Mesothelial cell of epicardium (in vitro differentiated cells): ENCODE measurements around the gene PHACTR2. TPM values are rescaled to one million over a fixed set of nuclear protein-coding genes. Genes with fewer than 3 reads are reported as not detected.
"Not testable (repeated sequence)": the region's sequence is repeated elsewhere in the genome, so short reads cannot be mapped to it uniquely, and the experiment has no call there.

ENCODE experiments used
- DNase-seq, 2 experiments: peaks; one replicate each; pipeline ENCODE4 v3.0.0; 2021; ENCODE audit warnings: low spot score in 2 of 2; ENCODE audit not compliant: unreplicated experiment in 2 of 2
- H3K27ac Mint-ChIP-seq: 2 replicates; pipeline ENCODE4 v1.8.0; 2021; ENCODE audit warnings: mixed read lengths
- H3K27me3 Mint-ChIP-seq: 2 replicates; pipeline ENCODE4 v1.8.0; 2021; ENCODE audit warnings: low read depth, mixed read lengths
- H3K36me3 Mint-ChIP-seq: 2 replicates; pipeline ENCODE4 v1.8.0; 2021; ENCODE audit warnings: mixed read lengths
- H3K4me1 Mint-ChIP-seq: 2 replicates; pipeline ENCODE4 v1.8.0; 2021; ENCODE audit warnings: mixed read lengths
- H3K4me3 Mint-ChIP-seq: 2 replicates; pipeline ENCODE4 v1.8.0; 2021; ENCODE audit warnings: mild to moderate bottlenecking, moderate library complexity, mixed read lengths
- H3K9me3 Mint-ChIP-seq: 2 replicates; pipeline ENCODE4 v1.8.0; 2021; ENCODE audit warnings: mixed read lengths
- CTCF ChIP-seq: fragments of 200-600 bp; sonication (generic); IDR thresholded peaks from one replicate; pipeline ENCODE4 v1.5.0; 2021; ENCODE audit warnings: antibody characterized with exemption; ENCODE audit not compliant: unreplicated experiment
- total RNA-seq: library from RNA; stranded (reverse); gene quantifications from 3 replicates; pipeline ENCODE4 v1.2.1, GENCODE V29; 2021

The PHACTR2 gene
- total RNA-seq, 1 donor from 2014 or later, result 124 TPM

- H3K4me3 Mint-ChIP-seq, result no peak overlapping the region
- TF ChIP-seq CTCF, result no peak
- no peaks in the 10 kb centered on the region for H3K27me3 Mint-ChIP-seq
- H3K9me3 Mint-ChIP-seq, result peaks cover 26% of the 10 kb centered on the region
- peaks cover 2% of the 10 kb centered on the region for H3K4me1 Mint-ChIP-seq
- DNase-seq, result no peak
- H3K36me3 Mint-ChIP-seq, result peaks cover 13% of the 10 kb centered on the region
- H3K27ac Mint-ChIP-seq, result no peak overlapping the region
Measured at GRCh38 chr6:143655541-143655940, 22.2 kb upstream of the PHACTR2 start.

GRCh38 chr6:143656026-143656425 lies 21.7 kb upstream of the PHACTR2 start:
- DNase-seq, result no peak
- peaks cover 15% of the 10 kb centered on the region for H3K36me3 Mint-ChIP-seq
- H3K4me3 Mint-ChIP-seq, result no peak overlapping the region
- no peak overlapping the region for H3K27ac Mint-ChIP-seq
- no peaks in the 10 kb centered on the region for H3K27me3 Mint-ChIP-seq
- peaks cover 26% of the 10 kb centered on the region for H3K9me3 Mint-ChIP-seq
- peaks cover 2% of the 10 kb centered on the region for H3K4me1 Mint-ChIP-seq
- TF ChIP-seq CTCF, result no peak

DNA sequence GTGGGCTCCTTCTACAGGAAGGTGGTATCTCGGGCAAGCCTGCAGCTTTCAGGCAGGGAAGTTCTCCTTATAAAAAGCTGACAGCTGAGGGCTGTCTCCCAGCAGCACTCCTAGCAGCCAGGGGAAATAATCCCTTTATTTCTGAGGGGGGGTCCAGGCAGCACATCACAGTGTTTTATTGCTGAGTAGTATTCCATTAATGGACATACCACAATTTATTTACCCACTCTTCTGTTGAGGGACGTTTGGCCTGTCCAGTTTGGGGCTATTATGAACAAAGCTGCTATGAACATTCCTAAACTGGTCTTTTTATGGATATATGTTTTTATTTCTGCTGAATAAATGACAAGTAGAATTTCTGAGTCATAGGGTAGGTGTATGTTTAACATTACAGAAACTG lies 20.0 kb upstream of the PHACTR2 start:
- peaks cover 2% of the 10 kb centered on the region for H3K4me1 Mint-ChIP-seq

GRCh38 chr6:143660170-143660569 lies 17.6 kb upstream of the PHACTR2 start:
- H3K36me3 Mint-ChIP-seq, result peaks cover 19% of the 10 kb centered on the region
- H3K9me3 Mint-ChIP-seq, result peaks cover 46% of the 10 kb centered on the region
- not testable (repeated sequence) for H3K27ac Mint-ChIP-seq, DNase-seq, H3K4me1 Mint-ChIP-seq, H3K4me3 Mint-ChIP-seq, H3K27me3 Mint-ChIP-seq

More for the DNA sequence above, 20.0 kb upstream of the PHACTR2 start:
- Mint-ChIP-seq H3K27me3 (no peaks in the 10 kb centered on the region), H3K4me3 (no peak overlapping the region), H3K27ac (no peak overlapping the region), H3K36me3 (peaks cover 15% of the 10 kb centered on the region), H3K9me3 (peaks cover 27% of the 10 kb centered on the region)
- no peak for TF ChIP-seq CTCF
- DNase-seq, result no peak

- Mint-ChIP-seq H3K4me3 (no peak overlapping the region), H3K27me3 (no peaks in the 10 kb centered on the region), H3K4me1 (no peaks in the 10 kb centered on the region), H3K36me3 (peaks cover 42% of the 10 kb centered on the region), H3K27ac (no peak overlapping the region), H3K9me3 (peaks cover 71% of the 10 kb centered on the region)
- no peak for TF ChIP-seq CTCF
- DNase-seq, result no peak
Measured at GRCh38 chr6:143664171-143664570, 13.6 kb upstream of the PHACTR2 start.

DNA sequence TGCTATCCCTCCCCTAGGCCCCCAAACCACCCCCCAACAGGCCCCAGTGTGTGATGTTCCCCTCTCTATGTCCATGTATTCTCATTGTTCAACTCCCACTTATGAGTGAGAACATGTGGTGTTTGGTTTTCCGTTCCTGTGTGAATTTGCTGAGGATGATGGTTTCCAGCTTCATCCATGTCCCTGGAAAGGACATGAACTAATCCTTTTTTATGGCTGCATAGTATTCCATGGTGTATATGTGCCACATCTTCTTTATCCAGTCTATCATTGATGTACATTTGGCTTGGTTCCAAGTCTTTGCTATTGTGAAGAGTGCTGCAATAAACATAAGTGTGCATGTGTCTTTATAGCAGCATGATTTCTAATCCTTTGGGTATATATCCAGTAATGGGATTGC lies 11.8 kb upstream of the PHACTR2 start:
- not testable (repeated sequence) for H3K4me3 Mint-ChIP-seq, H3K4me1 Mint-ChIP-seq, DNase-seq, H3K27ac Mint-ChIP-seq, H3K27me3 Mint-ChIP-seq
- peaks cover 31% of the 10 kb centered on the region for H3K36me3 Mint-ChIP-seq
- H3K9me3 Mint-ChIP-seq, result peaks cover 66% of the 10 kb centered on the region

GRCh38 chr6:143669483-143669882 lies 8.3 kb upstream of the PHACTR2 start:
- H3K27ac Mint-ChIP-seq, H3K27me3 Mint-ChIP-seq: not testable (repeated sequence)
- H3K36me3 Mint-ChIP-seq, result peaks cover 27% of the 10 kb centered on the region

More at GRCh38 chr6:143669483-143669882, 8.3 kb upstream of the PHACTR2 start:
- H3K4me3 Mint-ChIP-seq, DNase-seq: not testable (repeated sequence)
- H3K9me3 Mint-ChIP-seq, result peaks cover 54% of the 10 kb centered on the region
- peaks cover 17% of the 10 kb centered on the region for H3K4me1 Mint-ChIP-seq
